HG02981 (cell line): Measurements from ENCODE around the gene FERMT2.

Source experiments
- ATAC-seq: cut with Tn5 transposase; IDR thresholded peaks from one replicate; pipeline ENCODE4 v1.9.1; 2021; ENCODE audit warnings: mild to moderate bottlenecking, moderate library complexity; ENCODE audit not compliant: unreplicated experiment

Gene FERMT2

GRCh38 chr14:52950898-52951680 lies at the start of gene FERMT2:
Gene FERMT2, minus strand, starts transcription at chr14:52951050. Its CDS starts 482 bp downstream, at chr14:52950568.
- no peak for ATAC-seq

- ATAC-seq = no peak
These were observed 47.6 kb upstream of the FERMT2 start for GRCh38 chr14:52998376-52999015.

GRCh38 chr14:52996493-52996892 lies 45.6 kb upstream of the FERMT2 start:
- no peak for ATAC-seq

GRCh38 chr14:52995998-52996397 lies 45.1 kb upstream of the FERMT2 start:
- ATAC-seq = no peak

- ATAC-seq = no peak
These were observed 41.5 kb upstream of the FERMT2 start for GRCh38 chr14:52992236-52992870.

- ATAC-seq = no peak
These were observed 37.3 kb upstream of the FERMT2 start for GRCh38 chr14:52988139-52988538.

- no peak for ATAC-seq
These were observed 36.7 kb upstream of the FERMT2 start for GRCh38 chr14:52987514-52987913.

GRCh38 chr14:52987042-52987441 lies 36.2 kb upstream of the FERMT2 start:
- ATAC-seq = no peak

- ATAC-seq = no peak
These were observed 26.9 kb upstream of the FERMT2 start for GRCh38 chr14:52977798-52978197.

- no peak for ATAC-seq
These were observed 23.6 kb upstream of the FERMT2 start for GRCh38 chr14:52974406-52974805.

GRCh38 chr14:52961060-52961639 lies 10.3 kb upstream of the FERMT2 start:
- ATAC-seq = no peak

GRCh38 chr14:52960627-52961026 lies 9.8 kb upstream of the FERMT2 start:
- no peak for ATAC-seq

- no peak for ATAC-seq
These were observed 3.7 kb upstream of the FERMT2 start for GRCh38 chr14:52954346-52955214.

- ATAC-seq = no peak
These were observed 1.1 kb upstream of the FERMT2 start for GRCh38 chr14:52951681-52952554.

- ATAC-seq = no peak
These were observed 396 bp downstream of the FERMT2 start for GRCh38 chr14:52950410-52950897.

- no peak for ATAC-seq
These were observed 990 bp downstream of the FERMT2 start for GRCh38 chr14:52949711-52950409.

- ATAC-seq = no peak
These were observed 1.6 kb downstream of the FERMT2 start for GRCh38 chr14:52949249-52949648.

GRCh38 chr14:52948836-52949235 lies 2.0 kb downstream of the FERMT2 start:
- no peak for ATAC-seq

GRCh38 chr14:52948039-52948438 lies 2.8 kb downstream of the FERMT2 start:
- ATAC-seq = no peak
